Astrocyte (in vitro differentiated cells and primary cell): Measurements from ENCODE around the gene SHB.

Experiments used
- CTCF ChIP-seq: IDR thresholded peaks from 2 replicates; pipeline ENCODE4 v1.5.1; 2011; ENCODE audit warnings: low read depth, mild to moderate bottlenecking, inconsistent platforms, low read length, moderate library complexity; ENCODE audit not compliant: insufficient read depth
- EZH2 ChIP-seq: IDR thresholded peaks from 2 replicates; pipeline ENCODE4 v1.6.1; 2012; ENCODE audit warnings: mild to moderate bottlenecking, low read length, inconsistent platforms; ENCODE audit not compliant: insufficient read depth

GRCh38 chr9:37968228-37968701, 100.8 kb downstream of the SHB start:
- TF ChIP-seq CTCF (no peak), EZH2 (no peak)
